OCI-LY3 (cell line): ENCODE data around the gene MAD1L1.

Source experiments
- EZH2phosphoT487 ChIP-seq: fragments of 200-600 bp; shearing (Covaris generic); IDR thresholded peaks from 2 replicates; pipeline ENCODE4 v1.6.1; 2018; ENCODE audit warnings: antibody characterized with exemption, mixed run types, low read depth
- TF ChIP-seq, protein P1 (sequence below): fragments of 200-600, 300-600 bp; sonication (generic); IDR thresholded peaks from 2 replicates; pipeline ENCODE4 v1.5.1; 2014; ENCODE audit warnings: antibody characterized with exemption, low read length, low read depth

DNA sequence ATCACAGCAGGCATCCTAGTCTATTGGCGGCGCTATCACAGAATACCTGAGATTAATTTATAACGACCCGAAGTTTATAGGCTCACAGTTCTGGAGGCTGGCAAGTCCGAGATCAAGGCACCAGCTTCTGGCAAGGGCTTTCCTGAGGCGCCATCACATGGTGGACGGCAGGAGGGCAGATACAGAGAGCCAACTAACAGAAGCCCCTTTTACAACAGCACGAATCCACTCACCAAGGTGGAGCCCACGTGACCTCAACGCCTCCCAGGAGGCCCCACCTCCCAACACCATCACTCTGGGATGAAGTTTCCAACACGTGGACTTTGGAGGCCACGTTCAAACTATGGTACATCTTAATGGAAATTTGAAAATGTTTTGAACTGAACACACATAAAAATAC, 307.4 kb downstream of the MAD1L1 start:
- TF ChIP-seq, protein P1, sequence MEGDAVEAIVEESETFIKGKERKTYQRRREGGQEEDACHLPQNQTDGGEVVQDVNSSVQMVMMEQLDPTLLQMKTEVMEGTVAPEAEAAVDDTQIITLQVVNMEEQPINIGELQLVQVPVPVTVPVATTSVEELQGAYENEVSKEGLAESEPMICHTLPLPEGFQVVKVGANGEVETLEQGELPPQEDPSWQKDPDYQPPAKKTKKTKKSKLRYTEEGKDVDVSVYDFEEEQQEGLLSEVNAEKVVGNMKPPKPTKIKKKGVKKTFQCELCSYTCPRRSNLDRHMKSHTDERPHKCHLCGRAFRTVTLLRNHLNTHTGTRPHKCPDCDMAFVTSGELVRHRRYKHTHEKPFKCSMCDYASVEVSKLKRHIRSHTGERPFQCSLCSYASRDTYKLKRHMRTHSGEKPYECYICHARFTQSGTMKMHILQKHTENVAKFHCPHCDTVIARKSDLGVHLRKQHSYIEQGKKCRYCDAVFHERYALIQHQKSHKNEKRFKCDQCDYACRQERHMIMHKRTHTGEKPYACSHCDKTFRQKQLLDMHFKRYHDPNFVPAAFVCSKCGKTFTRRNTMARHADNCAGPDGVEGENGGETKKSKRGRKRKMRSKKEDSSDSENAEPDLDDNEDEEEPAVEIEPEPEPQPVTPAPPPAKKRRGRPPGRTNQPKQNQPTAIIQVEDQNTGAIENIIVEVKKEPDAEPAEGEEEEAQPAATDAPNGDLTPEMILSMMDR, result no peak
- no peak for TF ChIP-seq EZH2phosphoT487
